GM18517 (cell line): ENCODE results near the gene RALBP1.

Source experiments
- ATAC-seq: cut with Tn5 transposase; IDR thresholded peaks from one replicate; pipeline ENCODE4 v1.9.1; 2021; ENCODE audit warnings: mild to moderate bottlenecking, moderate library complexity; ENCODE audit not compliant: unreplicated experiment

The RALBP1 gene

GRCh38 chr18:9507565-9508088, 32.3 kb downstream of the RALBP1 start:
- ATAC-seq, result no peak

DNA sequence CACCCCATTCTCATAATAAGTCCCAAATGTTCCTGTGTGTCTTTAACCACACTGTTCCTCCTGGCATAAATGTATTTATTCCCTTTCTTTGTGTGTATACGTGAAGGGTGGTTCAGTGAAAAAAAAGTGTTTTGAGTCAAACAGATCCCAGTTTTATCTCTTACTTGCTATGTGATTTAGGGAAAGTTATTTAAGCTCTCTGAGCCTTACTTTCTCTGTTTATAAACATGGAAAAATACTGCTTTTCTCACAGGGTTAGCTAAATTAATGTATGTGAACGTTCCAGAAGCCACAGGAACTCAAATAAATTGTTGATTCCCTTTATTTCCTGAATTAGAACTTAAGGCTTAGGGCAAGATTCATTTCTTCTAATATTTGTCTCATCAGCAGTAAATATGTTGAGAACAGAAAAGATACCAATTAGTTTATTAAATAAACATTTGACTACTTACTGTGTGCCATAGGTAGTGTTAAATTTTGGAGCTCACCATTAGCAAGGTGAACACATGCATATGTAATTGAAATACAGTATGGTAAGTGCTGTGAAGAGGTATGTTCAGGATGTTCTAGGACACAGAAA, 33.2 kb downstream of the RALBP1 start:
- no peak for ATAC-seq

DNA sequence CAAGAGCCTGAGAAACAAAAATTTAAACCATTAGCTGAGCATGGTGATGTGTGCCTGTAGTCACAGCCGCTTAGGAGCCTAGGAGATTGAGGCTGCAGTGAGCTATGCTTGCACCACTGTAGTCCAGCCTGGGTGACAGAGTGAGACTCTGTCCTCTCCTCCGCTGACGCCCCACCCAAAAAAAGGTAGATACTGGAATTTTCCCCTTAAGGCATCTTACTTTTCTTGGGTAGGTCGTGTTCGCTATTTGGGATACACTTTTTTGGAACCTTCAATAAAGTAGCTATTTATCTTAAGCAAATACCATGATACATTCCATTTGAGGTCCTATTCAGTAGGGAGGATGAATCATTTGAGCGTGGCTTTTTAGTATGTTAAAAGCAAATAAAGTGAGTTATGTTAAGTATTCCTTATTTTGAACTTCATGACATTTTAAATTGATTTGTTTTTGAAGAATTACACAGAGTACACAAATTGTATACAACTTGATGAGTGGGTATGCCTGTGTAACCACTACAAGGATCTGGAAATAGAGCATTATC, 38.7 kb downstream of the RALBP1 start:
- ATAC-seq, result no peak

- ATAC-seq, result no peak
These were observed 41.2 kb downstream of the RALBP1 start for GRCh38 chr18:9516437-9517064.

GRCh38 chr18:9517869-9518268, 42.6 kb downstream of the RALBP1 start:
- ATAC-seq, result no peak

- ATAC-seq, result no peak
These were observed 44.1 kb downstream of the RALBP1 start for GRCh38 chr18:9519399-9519798.

DNA sequence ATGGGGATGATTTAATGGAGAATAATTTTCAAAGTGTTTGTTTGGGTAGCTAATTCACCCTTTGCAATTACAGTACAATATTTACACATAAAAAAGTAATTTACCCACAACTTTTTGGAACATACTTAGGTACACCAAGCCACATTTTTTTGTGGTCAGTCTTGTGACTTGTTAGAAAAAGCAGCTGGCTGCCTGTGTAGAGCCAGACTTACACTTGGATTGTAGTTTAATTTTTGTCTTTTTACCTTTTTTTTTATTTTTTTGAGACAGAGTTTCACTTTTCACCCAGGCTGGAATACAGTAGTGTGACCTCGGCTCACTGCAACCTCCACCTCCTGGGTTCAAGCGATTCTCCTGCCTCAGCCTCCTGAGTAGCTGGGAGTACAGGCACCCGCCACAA, 45.4 kb downstream of the RALBP1 start:
- ATAC-seq, result no peak

- no peak for ATAC-seq
These were observed 46.5 kb downstream of the RALBP1 start for GRCh38 chr18:9521770-9522169.

- no peak for ATAC-seq
These were observed 47.6 kb downstream of the RALBP1 start for GRCh38 chr18:9522952-9523351.

DNA sequence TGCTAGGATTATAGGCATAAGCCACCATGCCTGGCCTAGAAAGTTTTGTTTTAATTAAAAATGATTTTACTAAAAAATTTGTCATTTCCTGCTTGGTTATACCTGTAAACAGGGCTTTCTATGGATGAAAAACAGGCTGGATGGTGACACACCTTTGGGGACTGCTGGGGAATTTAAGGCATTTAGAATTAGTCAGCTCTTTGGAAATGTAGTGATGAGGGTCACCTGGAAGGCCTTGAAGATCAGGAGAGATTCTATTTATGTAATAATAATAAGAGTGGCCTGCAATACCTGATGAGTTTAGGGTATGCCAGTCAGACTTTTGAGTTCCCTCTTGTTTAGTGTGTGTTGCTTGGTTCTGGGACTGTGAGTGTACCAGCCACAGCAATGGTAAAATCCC, 51.1 kb downstream of the RALBP1 start:
- ATAC-seq, result no peak

GRCh38 chr18:9530226-9531009, 55.1 kb downstream of the RALBP1 start:
- ATAC-seq, result no peak

- ATAC-seq, result no peak
These were observed 56.6 kb downstream of the RALBP1 start for GRCh38 chr18:9531791-9532410.

- no peak for ATAC-seq
These were observed 59.5 kb downstream of the RALBP1 start for GRCh38 chr18:9534844-9535243.

- no peak for ATAC-seq
These were observed 60.2 kb downstream of the RALBP1 start for GRCh38 chr18:9535430-9535991.

DNA sequence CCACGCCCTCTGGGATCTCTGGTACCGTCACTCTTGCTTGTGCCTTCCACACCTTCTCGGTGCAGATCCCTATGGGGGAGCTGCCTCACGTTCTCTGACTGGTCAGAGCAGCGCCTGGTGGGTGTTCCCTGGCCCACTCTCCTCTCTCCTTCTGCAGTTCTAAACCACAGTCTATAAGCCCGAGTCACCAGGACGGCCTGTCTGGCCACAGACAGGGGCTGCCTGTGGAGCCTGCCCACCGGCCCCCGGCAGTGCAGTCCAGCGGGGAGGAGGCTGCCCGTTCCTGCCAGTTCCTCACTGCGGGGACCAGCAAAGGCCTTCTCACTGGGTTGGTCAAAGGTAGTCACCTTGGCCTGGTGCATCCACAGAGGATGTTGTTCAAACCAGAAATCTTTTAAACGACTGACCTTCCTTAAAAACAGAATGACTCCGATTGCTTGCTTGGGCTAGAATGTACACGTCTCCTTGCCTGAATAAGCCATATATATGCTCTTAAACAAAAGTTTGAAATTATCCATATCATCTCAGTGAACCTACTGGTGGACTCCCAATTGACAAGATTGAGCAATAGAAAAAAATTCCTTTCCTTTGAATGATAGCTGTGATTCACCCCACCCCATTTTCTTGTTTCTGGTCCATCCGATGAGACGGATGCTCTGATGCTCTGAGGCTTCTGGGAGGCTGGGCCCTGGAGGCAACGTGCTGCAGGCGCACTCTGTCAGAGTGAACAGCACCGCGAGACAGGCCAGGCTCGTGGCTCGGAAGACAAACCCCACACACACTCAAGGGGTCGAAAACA, 61.2 kb downstream of the RALBP1 start:
- ATAC-seq, result no peak

- ATAC-seq, result no peak
These were observed 62.4 kb downstream of the RALBP1 start for GRCh38 chr18:9537677-9538076.

DNA sequence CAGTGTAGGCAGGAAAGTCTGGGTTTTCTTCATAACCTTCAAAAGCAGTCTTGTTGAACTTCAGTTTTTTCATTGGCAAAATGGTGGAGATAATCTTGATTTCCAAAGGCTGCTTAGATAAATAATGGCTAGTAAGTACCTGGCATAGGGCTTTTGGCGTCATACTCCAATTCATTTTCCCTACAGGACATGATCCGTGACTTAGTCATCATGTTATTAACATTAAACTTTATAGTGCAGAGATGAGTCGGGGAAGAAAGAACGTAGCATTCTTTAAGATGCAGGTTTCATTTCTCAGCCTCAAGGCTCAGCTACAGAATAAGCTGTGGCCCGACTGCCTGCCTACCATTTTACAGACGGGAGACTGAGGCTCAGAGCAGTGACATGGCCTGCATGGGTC, 64.0 kb downstream of the RALBP1 start:
- ATAC-seq, result no peak

DNA sequence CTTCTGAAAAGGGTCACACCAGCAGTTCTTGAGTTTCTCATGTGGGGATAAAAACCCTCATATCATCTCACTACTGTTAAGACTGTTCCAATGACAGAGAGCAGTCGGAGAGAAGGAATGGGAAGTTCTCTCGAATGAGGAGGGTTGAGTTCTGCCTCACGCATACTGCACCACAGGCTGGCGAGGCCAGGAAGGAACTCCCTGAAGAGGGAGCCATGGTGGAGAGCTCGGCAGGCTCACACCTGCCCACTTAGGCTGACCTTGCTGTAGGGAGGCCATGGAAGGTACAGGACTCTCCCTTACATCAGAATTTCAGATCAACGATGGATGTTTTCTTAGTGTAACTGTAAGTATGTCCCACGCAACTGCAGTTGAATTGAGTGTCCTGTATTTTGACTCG, 64.6 kb downstream of the RALBP1 start:
- no peak for ATAC-seq

DNA sequence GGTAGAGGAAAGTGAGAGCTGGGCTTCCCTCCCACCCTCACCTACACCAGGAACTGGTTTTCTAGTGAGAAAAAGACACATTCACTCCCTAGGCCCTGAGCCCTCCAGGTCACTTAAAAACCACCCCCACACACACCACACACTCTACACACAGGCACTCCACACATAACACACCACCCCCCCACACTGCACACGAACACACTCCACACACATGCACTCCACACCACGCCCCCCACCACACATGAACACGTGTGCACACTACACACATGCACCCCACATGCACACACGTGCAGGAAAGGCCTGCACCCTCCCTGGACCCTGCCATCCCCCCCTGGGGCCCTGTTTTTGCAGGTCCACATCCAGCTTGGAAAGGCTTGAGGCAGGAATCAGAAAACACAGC, 67.6 kb downstream of the RALBP1 start:
- ATAC-seq, result no peak

- no peak for ATAC-seq
These were observed 69.7 kb downstream of the RALBP1 start for GRCh38 chr18:9545029-9545428.
